Spleen (tissue), 7 donors: Measurements from ENCODE around the gene TERT.

ENCODE experiments used
- POLR2A ChIP-seq, 3 donors: fragments of 450-650 bp; IDR thresholded peaks; one replicate each; pipeline ENCODE4 v1.5.1; 2017; ENCODE audit warnings: antibody characterized with exemption in 3 of 3, mild to moderate bottlenecking in 1 of 3
- TF ChIP-seq, protein P1 (sequence below), 11 experiments: fragments of 200-600 bp in 7 of 11; fragments of 450-650 bp in 4 of 11; sonication (generic) in 4 of 11; IDR thresholded peaks in 8 of 11; conservative IDR thresholded peaks in 3 of 11; 1 replicate in 7 of 11; 2 replicates in 4 of 11; pipeline versions ENCODE4 v1.4.0 to v1.8.0; 2016 to 2021; ENCODE audit warnings: antibody characterized with exemption in 11 of 11, inconsistent platforms in 4 of 11, mild to moderate bottlenecking in 1 of 11
- donor health status: DM: no; HTN: no; CAD: no; lungs with moderate emphysema.
- donor health status: DM: no; HTN: no; CAD: no.
- donor health status: DM: no; HTN: no; CAD: no.

DNA sequence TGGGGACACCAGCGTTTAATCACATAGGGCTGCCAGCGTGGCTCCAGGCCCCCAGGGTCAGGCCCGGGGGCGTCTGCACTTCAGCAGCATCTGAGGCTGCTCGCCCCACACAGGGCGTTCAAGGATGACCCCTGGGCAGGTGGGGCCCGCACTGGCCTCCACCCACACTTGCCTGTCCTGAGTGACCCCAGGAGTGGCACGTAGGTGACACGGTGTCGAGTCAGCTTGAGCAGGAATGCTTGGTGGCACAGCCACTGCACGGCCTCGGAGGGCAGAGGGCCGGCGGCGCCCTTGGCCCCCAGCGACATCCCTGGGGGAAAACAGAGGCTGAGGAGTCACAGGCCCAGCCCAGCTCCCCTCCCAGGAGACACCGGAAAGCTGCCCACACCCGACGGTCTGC lies 40.7 kb downstream of the TERT start:
- TF ChIP-seq POLR2A (IDR thresholded peaks at IDR 0.05), result no peak
- TF ChIP-seq, protein P1, sequence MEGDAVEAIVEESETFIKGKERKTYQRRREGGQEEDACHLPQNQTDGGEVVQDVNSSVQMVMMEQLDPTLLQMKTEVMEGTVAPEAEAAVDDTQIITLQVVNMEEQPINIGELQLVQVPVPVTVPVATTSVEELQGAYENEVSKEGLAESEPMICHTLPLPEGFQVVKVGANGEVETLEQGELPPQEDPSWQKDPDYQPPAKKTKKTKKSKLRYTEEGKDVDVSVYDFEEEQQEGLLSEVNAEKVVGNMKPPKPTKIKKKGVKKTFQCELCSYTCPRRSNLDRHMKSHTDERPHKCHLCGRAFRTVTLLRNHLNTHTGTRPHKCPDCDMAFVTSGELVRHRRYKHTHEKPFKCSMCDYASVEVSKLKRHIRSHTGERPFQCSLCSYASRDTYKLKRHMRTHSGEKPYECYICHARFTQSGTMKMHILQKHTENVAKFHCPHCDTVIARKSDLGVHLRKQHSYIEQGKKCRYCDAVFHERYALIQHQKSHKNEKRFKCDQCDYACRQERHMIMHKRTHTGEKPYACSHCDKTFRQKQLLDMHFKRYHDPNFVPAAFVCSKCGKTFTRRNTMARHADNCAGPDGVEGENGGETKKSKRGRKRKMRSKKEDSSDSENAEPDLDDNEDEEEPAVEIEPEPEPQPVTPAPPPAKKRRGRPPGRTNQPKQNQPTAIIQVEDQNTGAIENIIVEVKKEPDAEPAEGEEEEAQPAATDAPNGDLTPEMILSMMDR (IDR thresholded peaks at IDR 0.05 in 8 of 11, conservative IDR thresholded peaks at IDR 0.05 in 3 of 11), result no peak
